Liver (tissue), 9 donors: Measurements from ENCODE around the gene ZNF165. TPM values are rescaled to one million over a fixed set of nuclear protein-coding genes. Genes with fewer than 3 reads are reported as not detected.

Experiments used
- DNase-seq: peaks from one replicate; pipeline ENCODE4 v3.0.0-alpha.2; 2017; ENCODE audit warnings: low spot score
- H3K27ac ChIP-seq, 2 donors: one replicate each; pipeline ENCODE4 v1.7.0; 2013; ENCODE audit warnings: inconsistent platforms in 2 of 2, low read length in 2 of 2, control low read depth in 1 of 2, low read depth in 1 of 2, mild to moderate bottlenecking in 1 of 2
- H3K27me3 ChIP-seq, 4 donors: one replicate each; pipeline versions ENCODE4 v1.6.1 to v1.7.0; 2013; ENCODE audit warnings: low read length in 3 of 4, inconsistent platforms in 1 of 4, mild to moderate bottlenecking in 1 of 4, moderate library complexity in 1 of 4; ENCODE audit not compliant: control insufficient read depth in 4 of 4, insufficient read depth in 4 of 4
- H3K36me3 ChIP-seq, 4 donors: one replicate each; pipeline versions ENCODE4 v1.6.1 to v1.7.0; 2013; ENCODE audit warnings: low read length in 3 of 4, mild to moderate bottlenecking in 3 of 4, low read depth in 1 of 4, moderate library complexity in 1 of 4; ENCODE audit not compliant: control insufficient read depth in 4 of 4, insufficient read depth in 3 of 4
- H3K4me1 ChIP-seq, 4 donors: one replicate each; pipeline versions ENCODE4 v1.6.1 to v1.7.0; 2013; ENCODE audit warnings: low read length in 3 of 4, mild to moderate bottlenecking in 3 of 4, moderate library complexity in 1 of 4; ENCODE audit not compliant: control insufficient read depth in 4 of 4, insufficient read depth in 4 of 4
- H3K4me3 ChIP-seq, 3 donors: one replicate each; pipeline versions ENCODE4 v1.6.1 to v1.7.0; 2013; ENCODE audit warnings: low read length in 3 of 3, control low read depth in 1 of 3, low read depth in 1 of 3, mild to moderate bottlenecking in 1 of 3
- H3K9ac ChIP-seq, 2 donors: one replicate each; pipeline ENCODE4 v1.7.0; 2013; ENCODE audit warnings: low read length in 2 of 2, mild to moderate bottlenecking in 2 of 2, moderate library complexity in 2 of 2, control low read depth in 1 of 2, low read depth in 1 of 2
- H3K9me3 ChIP-seq, 4 donors: one replicate each; pipeline versions ENCODE4 v1.6.1 to v1.7.0; 2013; ENCODE audit warnings: low read length in 3 of 4; ENCODE audit not compliant: control insufficient read depth in 4 of 4
- EGR1 ChIP-seq, 2 donors: IDR thresholded peaks; 2 replicates each; pipeline ENCODE4 v1.6.1; 2016 to 2018; ENCODE audit warnings: antibody characterized with exemption in 2 of 2, low read depth in 2 of 2
- FOXA1 ChIP-seq: IDR thresholded peaks from 2 replicates; pipeline ENCODE4 v1.6.1; 2016; ENCODE audit warnings: antibody characterized with exemption
- FOXA2 ChIP-seq: IDR thresholded peaks from 2 replicates; pipeline ENCODE4 v1.6.1; 2016; ENCODE audit warnings: antibody characterized with exemption
- HNF4A ChIP-seq, 2 donors: conservative IDR thresholded peaks; 2 replicates each; pipeline ENCODE4 v1.6.1; 2016; ENCODE audit warnings: antibody characterized with exemption in 2 of 2, mild to moderate bottlenecking in 2 of 2
- HNF4G ChIP-seq: IDR thresholded peaks from 2 replicates; pipeline ENCODE4 v1.6.1; 2016; ENCODE audit warnings: antibody characterized with exemption
- JUND ChIP-seq, 2 donors: IDR thresholded peaks; 2 replicates each; pipeline ENCODE4 v1.6.1; 2016; ENCODE audit warnings: antibody characterized with exemption in 2 of 2
- RAD21 ChIP-seq, 2 donors: IDR thresholded peaks; 2 replicates each; pipeline ENCODE4 v1.6.1; 2016; ENCODE audit warnings: antibody characterized with exemption in 2 of 2, mild to moderate bottlenecking in 2 of 2
- RXRA ChIP-seq, 2 donors: IDR thresholded peaks; 2 replicates each; pipeline ENCODE4 v1.6.1; 2017 to 2018; ENCODE audit warnings: antibody characterized with exemption in 2 of 2, mild to moderate bottlenecking in 1 of 2
- TAF1 ChIP-seq: conservative IDR thresholded peaks from 2 replicates; pipeline ENCODE4 v1.6.1; 2016; ENCODE audit warnings: antibody characterized with exemption, mild to moderate bottlenecking
- WGBS: extraction: QIAGEN DNeasy Blood & Tissue Kit; methylation state at CpG from one replicate; pipeline ENCODE4 v1.1.7; 2013; 5-methylcytosine and 5-hydroxymethylcytosine counted together
- polyA plus RNA-seq, 2 donors: library from polyadenylated mRNA; stranded (reverse) in 1 of 2; unstranded in 1 of 2; fragments of 200-250 nt in 1 of 2; fragments of >200 nt in 1 of 2; fragmentation: Nextera tagmentation in 1 of 2; extraction: Ambion mirVana in 1 of 2; gene quantifications; one replicate each; pipeline versions ENCODE4 v1.2.1 to v1.2.3, GENCODE V29; 2013 to 2015
- total RNA-seq, 2 donors: library from RNA; depleted of rRNA; stranded (reverse); fragments of >200 nt; gene quantifications; one replicate each; pipeline ENCODE4 v1.2.3, GENCODE V29; 2014
- TF ChIP-seq, protein P1 (sequence below): fragments of 150-350 bp; IDR thresholded peaks from 2 replicates; pipeline ENCODE4 v1.5.1; 2017; ENCODE audit warnings: improper control_type of control experiment, low read depth, low read length; ENCODE audit not compliant: missing input control
- TF ChIP-seq, protein P2 (sequence below): IDR thresholded peaks from 2 replicates; pipeline ENCODE4 v1.6.1; 2016; ENCODE audit warnings: antibody characterized with exemption
- TF ChIP-seq, protein P3 (sequence below): IDR thresholded peaks from 2 replicates; pipeline ENCODE4 v1.6.1; 2016; ENCODE audit warnings: antibody characterized with exemption, mild to moderate bottlenecking
- TF ChIP-seq, protein P4 (sequence below): IDR thresholded peaks from 2 replicates; pipeline ENCODE4 v1.6.1; 2016; ENCODE audit warnings: antibody characterized with exemption
- donor health status: healthy.
- donor health status: healthy.
- donor health status: healthy.
- donor health status: healthy.
- donor health status: healthy.

The ZNF165 gene
- total and polyA plus RNA-seq, 4 donors = 0.51 to 1.3 (median 0.58) TPM

DNA sequence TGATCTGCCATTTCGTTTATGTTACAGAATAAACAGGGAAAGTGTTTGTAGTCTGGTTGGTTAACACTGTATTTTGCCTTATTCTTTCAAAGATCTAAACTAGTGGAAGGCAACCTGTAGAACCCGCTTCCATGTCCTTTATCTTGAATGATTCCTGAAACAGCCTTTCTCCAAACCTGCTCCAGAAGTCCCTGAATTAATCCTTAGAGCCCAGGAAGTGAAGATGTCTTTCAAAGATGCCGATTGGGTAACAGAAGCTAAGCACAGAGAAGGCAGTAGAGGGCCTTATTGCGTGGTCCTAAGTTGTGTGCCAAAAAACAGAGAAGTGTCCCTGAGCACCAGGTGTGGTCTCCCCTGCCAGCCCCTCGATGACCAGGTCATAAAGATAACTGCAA is 24.9 kb downstream of the ZNF165 start (continued):
- TF ChIP-seq, protein P1, sequence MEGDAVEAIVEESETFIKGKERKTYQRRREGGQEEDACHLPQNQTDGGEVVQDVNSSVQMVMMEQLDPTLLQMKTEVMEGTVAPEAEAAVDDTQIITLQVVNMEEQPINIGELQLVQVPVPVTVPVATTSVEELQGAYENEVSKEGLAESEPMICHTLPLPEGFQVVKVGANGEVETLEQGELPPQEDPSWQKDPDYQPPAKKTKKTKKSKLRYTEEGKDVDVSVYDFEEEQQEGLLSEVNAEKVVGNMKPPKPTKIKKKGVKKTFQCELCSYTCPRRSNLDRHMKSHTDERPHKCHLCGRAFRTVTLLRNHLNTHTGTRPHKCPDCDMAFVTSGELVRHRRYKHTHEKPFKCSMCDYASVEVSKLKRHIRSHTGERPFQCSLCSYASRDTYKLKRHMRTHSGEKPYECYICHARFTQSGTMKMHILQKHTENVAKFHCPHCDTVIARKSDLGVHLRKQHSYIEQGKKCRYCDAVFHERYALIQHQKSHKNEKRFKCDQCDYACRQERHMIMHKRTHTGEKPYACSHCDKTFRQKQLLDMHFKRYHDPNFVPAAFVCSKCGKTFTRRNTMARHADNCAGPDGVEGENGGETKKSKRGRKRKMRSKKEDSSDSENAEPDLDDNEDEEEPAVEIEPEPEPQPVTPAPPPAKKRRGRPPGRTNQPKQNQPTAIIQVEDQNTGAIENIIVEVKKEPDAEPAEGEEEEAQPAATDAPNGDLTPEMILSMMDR = no peak
- TF ChIP-seq EGR1 (IDR thresholded peaks at IDR 0.05; ENCODE audit: low read depth in 2 of 2) = no peak

DNA sequence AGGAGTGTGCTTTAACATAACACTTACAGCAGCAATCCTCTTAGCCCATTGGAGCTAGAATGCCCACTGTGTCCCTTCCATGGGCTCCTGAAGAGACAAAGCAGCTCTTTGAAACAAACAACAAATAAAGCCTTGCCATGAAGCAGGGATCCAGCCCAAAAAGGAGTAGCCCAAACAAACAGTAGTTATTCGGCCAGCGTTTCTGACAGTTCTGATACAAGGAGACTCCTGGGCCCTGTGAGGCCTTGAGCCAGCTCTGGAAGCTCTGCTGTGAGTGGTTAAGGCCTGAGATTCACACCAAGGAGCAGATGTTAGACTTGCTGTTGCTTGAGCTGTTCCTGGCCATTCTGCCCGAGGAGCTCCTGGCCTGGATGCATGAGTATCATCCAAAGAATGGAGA is 27.1 kb downstream of the ZNF165 start:
- Histone ChIP-seq H3K27ac (no peak overlapping the region), H3K36me3 (peaks cover 0 to 1% (median 0%) of the 10 kb centered on the region in 4 donors), H3K4me1 (peaks cover 0 to 9% (median 5%) of the 10 kb centered on the region in 4 donors), H3K9me3 (no peaks in the 10 kb centered on the region), H3K27me3 (peaks cover 0 to 7% (median 0%) of the 10 kb centered on the region in 4 donors), H3K4me3 (no peak overlapping the region), H3K9ac (no peak overlapping the region)
- no peak for DNase-seq
- TF ChIP-seq, protein P2, sequence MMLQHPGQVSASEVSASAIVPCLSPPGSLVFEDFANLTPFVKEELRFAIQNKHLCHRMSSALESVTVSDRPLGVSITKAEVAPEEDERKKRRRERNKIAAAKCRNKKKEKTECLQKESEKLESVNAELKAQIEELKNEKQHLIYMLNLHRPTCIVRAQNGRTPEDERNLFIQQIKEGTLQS = no peak
- TF ChIP-seq HNF4G (no peak), TAF1 (no peak)
- 87% methylated on average over 3 of the region's 3 CpGs for WGBS

DNA sequence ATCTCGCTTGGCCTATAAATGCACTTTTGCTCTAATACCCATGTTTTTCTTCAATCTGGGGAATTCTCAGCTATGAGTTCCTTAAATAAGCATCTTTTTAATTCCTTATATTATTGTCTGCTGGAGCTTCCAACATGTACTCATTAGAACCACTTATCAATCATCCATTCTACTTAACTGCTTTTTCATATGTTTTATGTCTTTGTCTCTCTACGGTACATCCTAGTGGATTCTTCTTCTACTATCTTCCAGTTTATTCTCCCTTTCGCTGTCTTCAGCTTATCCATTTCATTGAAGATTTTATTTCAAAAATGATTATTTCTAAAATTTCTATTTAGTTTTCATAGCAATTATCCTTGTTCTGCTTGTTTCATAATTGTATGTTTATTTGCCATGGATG is 31.6 kb downstream of the ZNF165 start:
- Histone ChIP-seq H3K27ac (no peak overlapping the region), H3K4me3 (no peak overlapping the region), H3K9me3 (peaks cover 0 to 1% (median 0%) of the 10 kb centered on the region in 4 donors), H3K4me1 (no peaks in the 10 kb centered on the region), H3K9ac (no peak overlapping the region), H3K36me3 (peaks cover 4 to 15% (median 9%) of the 10 kb centered on the region in 4 donors), H3K27me3 (peaks cover 0 to 7% (median 0%) of the 10 kb centered on the region in 4 donors)
- DNase-seq = no peak
- WGBS = 90% methylated on average over 3 of the region's 3 CpGs
- TF ChIP-seq HNF4A (conservative IDR thresholded peaks at IDR 0.05) = no peak
- no peak for TF ChIP-seq FOXA1
- TF ChIP-seq FOXA2 = no peak
- no peak for TF ChIP-seq JUND (IDR thresholded peaks at IDR 0.05)
- TF ChIP-seq, protein P3, sequence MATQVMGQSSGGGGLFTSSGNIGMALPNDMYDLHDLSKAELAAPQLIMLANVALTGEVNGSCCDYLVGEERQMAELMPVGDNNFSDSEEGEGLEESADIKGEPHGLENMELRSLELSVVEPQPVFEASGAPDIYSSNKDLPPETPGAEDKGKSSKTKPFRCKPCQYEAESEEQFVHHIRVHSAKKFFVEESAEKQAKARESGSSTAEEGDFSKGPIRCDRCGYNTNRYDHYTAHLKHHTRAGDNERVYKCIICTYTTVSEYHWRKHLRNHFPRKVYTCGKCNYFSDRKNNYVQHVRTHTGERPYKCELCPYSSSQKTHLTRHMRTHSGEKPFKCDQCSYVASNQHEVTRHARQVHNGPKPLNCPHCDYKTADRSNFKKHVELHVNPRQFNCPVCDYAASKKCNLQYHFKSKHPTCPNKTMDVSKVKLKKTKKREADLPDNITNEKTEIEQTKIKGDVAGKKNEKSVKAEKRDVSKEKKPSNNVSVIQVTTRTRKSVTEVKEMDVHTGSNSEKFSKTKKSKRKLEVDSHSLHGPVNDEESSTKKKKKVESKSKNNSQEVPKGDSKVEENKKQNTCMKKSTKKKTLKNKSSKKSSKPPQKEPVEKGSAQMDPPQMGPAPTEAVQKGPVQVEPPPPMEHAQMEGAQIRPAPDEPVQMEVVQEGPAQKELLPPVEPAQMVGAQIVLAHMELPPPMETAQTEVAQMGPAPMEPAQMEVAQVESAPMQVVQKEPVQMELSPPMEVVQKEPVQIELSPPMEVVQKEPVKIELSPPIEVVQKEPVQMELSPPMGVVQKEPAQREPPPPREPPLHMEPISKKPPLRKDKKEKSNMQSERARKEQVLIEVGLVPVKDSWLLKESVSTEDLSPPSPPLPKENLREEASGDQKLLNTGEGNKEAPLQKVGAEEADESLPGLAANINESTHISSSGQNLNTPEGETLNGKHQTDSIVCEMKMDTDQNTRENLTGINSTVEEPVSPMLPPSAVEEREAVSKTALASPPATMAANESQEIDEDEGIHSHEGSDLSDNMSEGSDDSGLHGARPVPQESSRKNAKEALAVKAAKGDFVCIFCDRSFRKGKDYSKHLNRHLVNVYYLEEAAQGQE = no peak
- TF ChIP-seq, protein P4, sequence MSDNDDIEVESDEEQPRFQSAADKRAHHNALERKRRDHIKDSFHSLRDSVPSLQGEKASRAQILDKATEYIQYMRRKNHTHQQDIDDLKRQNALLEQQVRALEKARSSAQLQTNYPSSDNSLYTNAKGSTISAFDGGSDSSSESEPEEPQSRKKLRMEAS = no peak
- TF ChIP-seq RXRA (IDR thresholded peaks at IDR 0.05) = no peak
- TF ChIP-seq, protein P1 = no peak
- TF ChIP-seq, protein P2 = no peak
- TF ChIP-seq RAD21 (IDR thresholded peaks at IDR 0.05) = no peak
- TF ChIP-seq HNF4G = no peak
